H9 (cell line): ENCODE data around the gene IQSEC1. TPM values are rescaled to one million over a fixed set of nuclear protein-coding genes. Genes with fewer than 3 reads are reported as not detected.

Experiments used
- DNase-seq: peaks from one replicate; pipeline ENCODE4 v3.0.0-alpha.2; 2017
- H2AFZ ChIP-seq: one replicate; pipeline ENCODE4 v1.6.1; 2013; ENCODE audit warnings: mild to moderate bottlenecking, low read length, control low read depth, moderate library complexity
- H2AK5ac ChIP-seq: 2 replicates; pipeline ENCODE4 v1.6.1; 2013; ENCODE audit warnings: low read length, control low read depth, mixed read lengths; ENCODE audit not compliant: insufficient read length
- H2BK120ac ChIP-seq: one replicate; pipeline ENCODE4 v1.6.1; 2013; ENCODE audit warnings: low read depth, mild to moderate bottlenecking, low read length, control low read depth, inconsistent platforms; ENCODE audit not compliant: poor library complexity, severe bottlenecking
- H2BK12ac ChIP-seq: 2 replicates; pipeline ENCODE4 v1.6.1; 2013; ENCODE audit warnings: low read length, control low read depth, mixed read lengths, low read depth; ENCODE audit not compliant: insufficient read length
- H2BK15ac ChIP-seq: 2 replicates; pipeline ENCODE4 v1.6.1; 2013; ENCODE audit warnings: low read depth, low read length, control low read depth
- H2BK20ac ChIP-seq: one replicate; pipeline ENCODE4 v1.6.1; 2013; ENCODE audit warnings: low read depth, mild to moderate bottlenecking, low read length, control low read depth, inconsistent platforms; ENCODE audit not compliant: poor library complexity, severe bottlenecking
- H2BK5ac ChIP-seq: 2 replicates; pipeline ENCODE4 v1.6.1; 2013; ENCODE audit warnings: low read length, control low read depth, mixed read lengths; ENCODE audit not compliant: insufficient read length
- H3K14ac ChIP-seq: 2 replicates; pipeline ENCODE4 v1.6.1; 2013; ENCODE audit warnings: low read length, control low read depth; ENCODE audit not compliant: insufficient read depth
- H3K18ac ChIP-seq: 2 replicates; pipeline ENCODE4 v1.6.1; 2013; ENCODE audit warnings: low read depth, mild to moderate bottlenecking, mixed read lengths, low read length, control low read depth; ENCODE audit not compliant: insufficient read length
- H3K23ac ChIP-seq: 2 replicates; pipeline ENCODE4 v1.6.1; 2013; ENCODE audit warnings: low read length, control low read depth, mixed read lengths, low read depth; ENCODE audit not compliant: insufficient read length
- H3K23me2 ChIP-seq: 2 replicates; pipeline ENCODE4 v1.6.1; 2013; ENCODE audit warnings: low read depth, mild to moderate bottlenecking, mixed read lengths, low read length, control low read depth; ENCODE audit not compliant: insufficient read length, poor library complexity, severe bottlenecking
- H3K27ac ChIP-seq: 2 replicates; pipeline ENCODE4 v1.5.1; 2013; ENCODE audit warnings: low read length, control low read depth, mixed read lengths, low read depth; ENCODE audit not compliant: insufficient read length
- H3K27me3 ChIP-seq: 2 replicates; pipeline ENCODE4 v1.6.1; 2013; ENCODE audit warnings: low read length, control low read depth, inconsistent platforms; ENCODE audit not compliant: insufficient read depth
- H3K4ac ChIP-seq: 2 replicates; pipeline ENCODE4 v1.6.1; 2013; ENCODE audit warnings: low read depth, mild to moderate bottlenecking, control low read depth, inconsistent platforms, low read length, moderate library complexity
- H3K4me1 ChIP-seq: 2 replicates; pipeline ENCODE4 v1.6.1; 2013; ENCODE audit warnings: low read length, control low read depth, inconsistent platforms; ENCODE audit not compliant: insufficient read depth
- H3K4me2 ChIP-seq: 2 replicates; pipeline ENCODE4 v1.6.1; 2013; ENCODE audit warnings: low read length, control low read depth, mixed read lengths; ENCODE audit not compliant: insufficient read length, insufficient read depth
- H3K56ac ChIP-seq: 2 replicates; pipeline ENCODE4 v1.6.1; 2013; ENCODE audit warnings: low read depth, mild to moderate bottlenecking, mixed read lengths, low read length, control low read depth; ENCODE audit not compliant: insufficient read length
- H3K79me1 ChIP-seq: 2 replicates; pipeline ENCODE4 v1.6.1; 2013; ENCODE audit warnings: low read depth, mild to moderate bottlenecking, moderate library complexity, low read length, control low read depth, inconsistent platforms; ENCODE audit not compliant: insufficient read depth, poor library complexity, severe bottlenecking
- H3K79me2 ChIP-seq: 2 replicates; pipeline ENCODE4 v1.6.1; 2013; ENCODE audit warnings: low read length, control low read depth, inconsistent platforms; ENCODE audit not compliant: insufficient read depth
- H3K9ac ChIP-seq: 2 replicates; pipeline ENCODE4 v1.6.1; 2013; ENCODE audit warnings: low read length, control low read depth, mixed read lengths; ENCODE audit not compliant: insufficient read length; ENCODE audit errors: extremely low read depth
- H3K9me3 ChIP-seq: one replicate; pipeline ENCODE4 v1.6.1; 2013; ENCODE audit warnings: low read depth, low read length, inconsistent platforms; ENCODE audit not compliant: control insufficient read depth
- H3T11ph ChIP-seq: one replicate; pipeline ENCODE4 v1.6.1; 2013; ENCODE audit warnings: mild to moderate bottlenecking, low read length, control low read depth, inconsistent platforms
- H4K20me1 ChIP-seq: one replicate; pipeline ENCODE4 v1.6.1; 2013; ENCODE audit not compliant: control insufficient read depth, insufficient read length, insufficient read depth
- H4K5ac ChIP-seq: 2 replicates; pipeline ENCODE4 v1.6.1; 2013; ENCODE audit warnings: low read depth, mild to moderate bottlenecking, mixed read lengths, low read length, control low read depth; ENCODE audit not compliant: insufficient read length
- H4K8ac ChIP-seq: replicated peaks from 2 replicates; pipeline ENCODE4 v1.6.1; 2013; ENCODE audit warnings: low read length, control low read depth, mixed read lengths, low read depth; ENCODE audit not compliant: insufficient read length
- H4K91ac ChIP-seq: 2 replicates; pipeline ENCODE4 v1.6.1; 2013; ENCODE audit warnings: low read depth, mild to moderate bottlenecking, moderate library complexity, mixed read lengths, low read length, control low read depth; ENCODE audit not compliant: insufficient read length
- H3K27ac Mint-ChIP-seq, 3 experiments: 2 replicates in 2 of 3; 3 replicates in 1 of 3; pipeline ENCODE4 v1.8.0; 2020 to 2021; ENCODE audit warnings: mixed read lengths in 3 of 3, mild to moderate bottlenecking in 1 of 3, moderate library complexity in 1 of 3
- H3K27me3 Mint-ChIP-seq: 2 replicates; pipeline ENCODE4 v1.8.0; 2021; ENCODE audit warnings: low read depth, mild to moderate bottlenecking, moderate library complexity, mixed read lengths
- H3K36me3 Mint-ChIP-seq, 3 experiments: 2 replicates in 2 of 3; 3 replicates in 1 of 3; pipeline ENCODE4 v1.8.0; 2020 to 2021; ENCODE audit warnings: low read depth in 3 of 3, mixed read lengths in 3 of 3; ENCODE audit not compliant: insufficient read depth in 1 of 3
- H3K4me1 Mint-ChIP-seq, 2 experiments: 2 replicates each; pipeline ENCODE4 v1.8.0; 2020; ENCODE audit warnings: mixed read lengths in 2 of 2
- H3K4me3 Mint-ChIP-seq, 2 experiments: 2 replicates in 1 of 2; 3 replicates in 1 of 2; pipeline ENCODE4 v1.8.0; 2020 to 2021; ENCODE audit warnings: mild to moderate bottlenecking in 2 of 2, mixed read lengths in 2 of 2, moderate library complexity in 1 of 2
- H3K9me3 Mint-ChIP-seq, 2 experiments: 2 replicates in 1 of 2; 3 replicates in 1 of 2; pipeline ENCODE4 v1.8.0; 2020; ENCODE audit warnings: mild to moderate bottlenecking in 2 of 2, mixed read lengths in 2 of 2, moderate library complexity in 1 of 2
- WGBS: extraction: QIAGEN DNeasy Blood & Tissue Kit; methylation state at CpG from one replicate; pipeline ENCODE4 v1.1.7; 2013; ENCODE audit warnings: missing lambda C conversion rate, low lambda C conversion rate, mixed read lengths; ENCODE audit not compliant: insufficient read length; ENCODE audit errors: extremely low coverage; 5-methylcytosine and 5-hydroxymethylcytosine counted together
- total RNA-seq: library from RNA; stranded (reverse); gene quantifications from 2 replicates; pipeline ENCODE4 v1.2.1, GENCODE V29; 2021
- TF ChIP-seq, protein P1 (sequence below): fragments of 200-600 bp; sonication (generic); conservative IDR thresholded peaks from 3 replicates; pipeline ENCODE4 v1.8.0; 2021; ENCODE audit warnings: antibody characterized with exemption, mild to moderate bottlenecking

IQSEC1 gene
- total RNA-seq, 1 experiment from 2014 or later: 19.1 TPM

GRCh38 chr3:12959838-12960378 is 113.3 kb downstream of the IQSEC1 start:
- Histone ChIP-seq H3K14ac (no peak overlapping the region; the same call in 1 of the 2 replicates), H3T11ph (no peak overlapping the region), H3K23me2 (no peaks in the 10 kb centered on the region), H3K27me3 (no peaks in the 10 kb centered on the region), H3K79me2 (no peaks in the 10 kb centered on the region; the same call in 1 of the 2 replicates), H2BK12ac (no peak overlapping the region), H4K91ac (no peak overlapping the region), H3K23ac (no peak overlapping the region), H3K9ac (no peak overlapping the region), H3K9me3 (no peaks in the 10 kb centered on the region), H2BK15ac (no peak overlapping the region), H3K79me1 (peaks cover 3% of the 10 kb centered on the region), H4K8ac (no peak overlapping the region), H3K4me1 (peaks cover 4% of the 10 kb centered on the region; the same call in 1 of the 2 replicates), H2BK120ac (no peak overlapping the region), H3K56ac (no peak overlapping the region), H3K18ac (no peak overlapping the region), H3K4ac (no peak overlapping the region), H2BK5ac (no peak overlapping the region), H4K5ac (no peak overlapping the region), H3K4me2 (no peak overlapping the region), H2BK20ac (no peak overlapping the region), H2AK5ac (no peak overlapping the region), H4K20me1 (no peaks in the 10 kb centered on the region), H2AFZ (no peak overlapping the region), H3K27ac (no peak overlapping the region)
- Mint-ChIP-seq H3K36me3 (peaks cover 0 to 5% (median 3%) of the 10 kb centered on the region in 3 experiments; a peak in 1 of 7 replicates), H3K27ac (no peak overlapping the region; a peak in 1 of 7 replicates), H3K9me3 (no peaks in the 10 kb centered on the region), H3K4me1 (peaks cover 15 to 24% of the 10 kb centered on the region in 2 experiments), H3K27me3 (no peaks in the 10 kb centered on the region), H3K4me3 (peak overlapping the region in 1 of 2 experiments; percentile 18; a peak in 1 of 5 replicates)
- WGBS: no CpG with 5 or more reads among the region's 15 CpGs
- TF ChIP-seq, protein P1, sequence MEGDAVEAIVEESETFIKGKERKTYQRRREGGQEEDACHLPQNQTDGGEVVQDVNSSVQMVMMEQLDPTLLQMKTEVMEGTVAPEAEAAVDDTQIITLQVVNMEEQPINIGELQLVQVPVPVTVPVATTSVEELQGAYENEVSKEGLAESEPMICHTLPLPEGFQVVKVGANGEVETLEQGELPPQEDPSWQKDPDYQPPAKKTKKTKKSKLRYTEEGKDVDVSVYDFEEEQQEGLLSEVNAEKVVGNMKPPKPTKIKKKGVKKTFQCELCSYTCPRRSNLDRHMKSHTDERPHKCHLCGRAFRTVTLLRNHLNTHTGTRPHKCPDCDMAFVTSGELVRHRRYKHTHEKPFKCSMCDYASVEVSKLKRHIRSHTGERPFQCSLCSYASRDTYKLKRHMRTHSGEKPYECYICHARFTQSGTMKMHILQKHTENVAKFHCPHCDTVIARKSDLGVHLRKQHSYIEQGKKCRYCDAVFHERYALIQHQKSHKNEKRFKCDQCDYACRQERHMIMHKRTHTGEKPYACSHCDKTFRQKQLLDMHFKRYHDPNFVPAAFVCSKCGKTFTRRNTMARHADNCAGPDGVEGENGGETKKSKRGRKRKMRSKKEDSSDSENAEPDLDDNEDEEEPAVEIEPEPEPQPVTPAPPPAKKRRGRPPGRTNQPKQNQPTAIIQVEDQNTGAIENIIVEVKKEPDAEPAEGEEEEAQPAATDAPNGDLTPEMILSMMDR: no peak
- no peak for DNase-seq
